LHCN-M2 (cell line): ENCODE data around the gene MMP3. TPM values are rescaled to one million over a fixed set of nuclear protein-coding genes. Genes with fewer than 3 reads are reported as not detected.
"Not testable (repeated sequence)": the region's sequence is repeated elsewhere in the genome, so short reads cannot be mapped to it uniquely, and the experiment has no call there.

Source experiments
- DNase-seq: peaks from one replicate; pipeline ENCODE4 v3.0.0-alpha.2; 2012; ENCODE audit warnings: low read depth
- polyA plus RNA-seq: library from polyadenylated mRNA; unstranded; fragments of >200 nt; gene quantifications from one replicate; pipeline ENCODE4 v1.2.1, GENCODE V29; 2012; ENCODE audit warnings: missing spikeins
- total RNA-seq: library from RNA; depleted of rRNA; stranded (reverse); fragments of >200 nt; gene quantifications from 2 replicates; pipeline ENCODE4 v1.2.3, GENCODE V29; 2014; rRNA removed

The MMP3 gene
- total RNA-seq: 5.1 and 9.0 TPM in 2 replicates
- 0.18 TPM for polyA plus RNA-seq

GRCh38 chr11:102843489-102843888 is at the start of gene MMP3:
Gene MMP3 (minus strand): TSS chr11:102843609. CDS start chr11:102843546, 63 bp downstream.
- DNase-seq: peak; percentile 15

GRCh38 chr11:102891736-102892135 is 48.3 kb upstream of the MMP3 start:
- no peak for DNase-seq

- DNase-seq: peak; percentile 89
Observed at GRCh38 chr11:102886999-102887398, 43.6 kb upstream of the MMP3 start.

GRCh38 chr11:102883141-102883540 is 39.7 kb upstream of the MMP3 start:
- DNase-seq: no peak

- DNase-seq: peak; percentile 77
Observed at GRCh38 chr11:102882389-102883024, 39.1 kb upstream of the MMP3 start.

GRCh38 chr11:102879801-102880200 is 36.4 kb upstream of the MMP3 start:
- no peak for DNase-seq

GRCh38 chr11:102878595-102878994 is 35.2 kb upstream of the MMP3 start:
- no peak for DNase-seq

- DNase-seq: no peak
Observed at GRCh38 chr11:102874852-102875251, 31.4 kb upstream of the MMP3 start, which contains the start of gene MMP12. Gene MMP12 (minus strand): TSS chr11:102874982. CDS start chr11:102874937, 45 bp downstream.

- DNase-seq: not testable (repeated sequence)
Observed at GRCh38 chr11:102869354-102869964, 26.1 kb upstream of the MMP3 start.

- DNase-seq: peak; percentile 43
Observed at GRCh38 chr11:102868339-102868738, 24.9 kb upstream of the MMP3 start.

GRCh38 chr11:102864724-102865123 is 21.3 kb upstream of the MMP3 start:
- DNase-seq: no peak

GRCh38 chr11:102853956-102854355 is 10.5 kb upstream of the MMP3 start:
- DNase-seq: no peak

- no peak for DNase-seq
Observed at GRCh38 chr11:102853055-102853454, 9.6 kb upstream of the MMP3 start.

- DNase-seq: peak; percentile 83
Observed at GRCh38 chr11:102850973-102851745, 7.8 kb upstream of the MMP3 start.

GRCh38 chr11:102849311-102849710 is 5.9 kb upstream of the MMP3 start:
- peak; percentile 54 for DNase-seq

- peak; percentile 11 for DNase-seq
Observed at GRCh38 chr11:102846292-102846691, 2.9 kb upstream of the MMP3 start.

- no peak for DNase-seq
Observed at GRCh38 chr11:102842930-102843329, 479 bp downstream of the MMP3 start.

GRCh38 chr11:102840018-102840417 is 3.4 kb downstream of the MMP3 start:
- DNase-seq: no peak

GRCh38 chr11:102837646-102838045 is 5.8 kb downstream of the MMP3 start:
- DNase-seq: no peak

GRCh38 chr11:102837156-102837555 is 6.3 kb downstream of the MMP3 start:
- DNase-seq: no peak

- peak; percentile 6 for DNase-seq
Observed at GRCh38 chr11:102836290-102836875, 7.0 kb downstream of the MMP3 start.

GRCh38 chr11:102833731-102834130 is 9.7 kb downstream of the MMP3 start:
- no peak for DNase-seq
